ENCODE data around the gene RPL10A.
A peak's percentile ranks its signal among the peaks of the same experiment; 100 is the strongest.

The RPL10A gene

DNA sequence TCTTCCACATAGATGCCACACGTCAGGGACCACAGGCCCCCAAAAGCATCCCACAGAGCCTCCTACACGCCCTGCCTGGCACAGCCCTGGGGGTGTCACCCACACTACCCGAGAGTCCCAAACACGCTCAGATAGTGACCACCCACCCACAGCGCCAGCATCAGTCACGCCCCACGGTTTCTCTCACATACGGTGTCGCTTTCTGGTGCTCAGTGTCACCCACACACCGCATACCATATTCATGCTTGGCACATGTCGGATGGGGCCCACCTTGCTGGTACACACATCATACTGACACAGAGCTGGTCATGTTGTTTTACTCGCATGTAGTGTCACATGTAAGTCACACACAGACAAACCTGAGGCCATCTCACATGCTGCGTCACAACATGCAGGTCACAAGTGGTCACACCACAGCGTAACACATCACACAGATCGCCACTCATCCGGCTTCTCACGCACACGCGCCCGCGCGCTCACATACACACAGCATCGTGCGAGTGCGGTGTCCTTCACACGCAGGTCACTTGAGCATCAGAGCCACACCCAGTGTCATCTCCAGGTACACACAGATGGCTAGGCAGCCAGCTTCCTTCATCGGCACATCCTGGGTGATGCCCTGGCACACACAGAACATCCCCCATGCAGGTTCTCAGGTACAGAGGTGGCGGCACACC lies 25.2 kb downstream of the RPL10A start:
- no peak for DNase-seq

DNA sequence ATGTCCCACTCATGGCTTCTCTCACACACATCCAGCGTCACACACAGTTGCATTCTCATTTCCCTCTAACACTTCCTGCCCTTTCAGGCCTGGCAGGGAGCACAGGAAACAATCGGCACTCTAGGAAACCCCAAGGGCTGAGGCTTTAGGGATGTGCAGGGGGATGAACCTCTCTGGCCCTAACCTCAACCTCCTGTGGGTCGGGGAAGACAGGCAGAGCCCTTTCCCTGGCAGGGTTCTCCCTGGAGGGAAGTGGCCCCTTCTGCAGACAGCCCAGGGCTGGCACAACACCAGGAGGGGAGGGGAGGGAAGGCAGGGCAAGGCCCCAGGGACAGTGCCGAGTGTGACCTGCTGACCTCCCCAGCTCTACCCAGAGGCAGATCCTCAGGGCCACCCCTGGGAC lies 26.0 kb downstream of the RPL10A start:
- no peak for DNase-seq

GRCh38 chr6:35495258-35496035 lies 27.2 kb downstream of the RPL10A start:
- no peak for DNase-seq

DNA sequence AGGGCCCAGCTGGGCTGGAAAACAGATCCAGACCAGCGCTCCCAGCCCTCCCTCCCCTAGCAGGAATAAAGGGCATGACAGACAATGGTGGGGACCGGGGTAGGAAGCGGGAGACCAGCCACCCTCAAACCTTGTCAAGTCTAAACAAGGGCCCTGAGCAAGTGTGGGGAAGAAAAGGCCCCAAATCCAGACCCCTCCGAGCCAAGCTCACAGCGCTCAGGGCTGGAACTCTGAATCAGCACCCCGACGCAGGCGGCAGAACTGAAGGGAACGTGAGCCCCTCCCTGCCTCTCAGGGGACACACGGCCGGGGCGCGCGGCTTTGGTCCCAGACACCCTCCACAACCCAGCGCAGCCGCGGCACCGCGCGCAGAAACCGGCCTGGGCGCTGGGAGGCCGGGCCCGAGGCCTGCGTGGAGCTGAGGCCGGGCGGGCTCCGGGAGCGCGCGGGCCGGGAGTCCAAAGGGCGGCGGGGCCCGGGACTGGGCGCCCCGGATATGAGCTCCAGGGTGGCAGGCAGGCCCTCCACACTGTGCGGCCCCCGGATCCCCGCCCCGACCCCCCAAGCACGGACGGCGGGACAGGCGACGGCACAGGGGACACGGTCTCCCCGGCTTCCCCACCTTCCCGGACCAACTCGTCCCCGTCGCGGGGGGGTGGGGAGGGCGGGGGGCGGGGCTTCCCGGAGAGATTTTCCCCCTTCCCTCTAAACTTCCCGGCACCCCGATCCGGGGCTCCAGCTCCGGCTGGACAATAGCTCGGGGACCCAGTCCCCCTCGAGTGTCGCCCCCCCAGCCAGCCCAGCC lies 28.0 kb downstream of the RPL10A start:
- no peak for DNase-seq

DNA sequence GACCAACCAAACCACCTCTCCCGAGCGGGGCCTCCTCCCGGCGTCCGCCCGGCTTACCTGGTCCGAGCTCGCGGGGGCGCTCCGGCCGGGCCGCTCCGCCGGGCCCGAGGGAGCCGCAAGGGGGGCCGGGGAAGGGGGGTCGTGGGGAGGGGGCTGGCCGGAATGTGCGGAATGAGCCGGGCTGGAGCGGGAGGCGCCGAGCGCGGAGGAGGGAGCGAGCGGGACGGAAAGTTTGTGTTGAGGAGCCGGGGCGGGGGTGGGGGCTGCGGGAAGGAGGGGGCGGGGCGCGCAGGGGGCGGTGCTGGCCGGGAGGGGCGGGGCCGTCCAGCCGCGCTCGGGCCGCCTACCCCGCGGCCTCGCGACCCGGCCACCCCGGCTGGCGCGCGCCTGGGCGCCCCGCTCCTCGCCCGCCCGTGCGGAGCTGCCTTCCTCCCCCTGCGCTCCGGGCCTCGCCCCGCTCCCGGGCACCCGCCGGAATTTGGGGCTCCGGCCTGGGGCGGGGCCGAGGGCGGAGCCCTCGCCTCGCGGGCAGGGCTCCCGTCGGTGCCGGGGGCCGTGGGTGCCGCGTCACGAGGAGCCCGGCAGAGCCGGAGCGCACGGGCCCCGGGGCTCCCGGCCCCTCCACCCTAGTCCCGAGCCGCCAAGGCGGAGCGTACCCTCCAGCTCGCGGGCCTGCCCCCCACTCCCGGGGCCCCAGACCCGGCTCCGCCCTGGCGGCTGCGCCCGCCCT lies 28.8 kb downstream of the RPL10A start, which contains the start of gene TEAD3:
Gene TEAD3 (minus strand): TSS at position 239 of the 730 bp plus-strand sequence.
- DNase-seq, result no peak

- peak; percentile 48 for DNase-seq
Observed at GRCh38 chr6:35497571-35498421, 29.6 kb downstream of the RPL10A start.

GRCh38 chr6:35498422-35499067 lies 30.3 kb downstream of the RPL10A start:
- no peak for DNase-seq

DNA sequence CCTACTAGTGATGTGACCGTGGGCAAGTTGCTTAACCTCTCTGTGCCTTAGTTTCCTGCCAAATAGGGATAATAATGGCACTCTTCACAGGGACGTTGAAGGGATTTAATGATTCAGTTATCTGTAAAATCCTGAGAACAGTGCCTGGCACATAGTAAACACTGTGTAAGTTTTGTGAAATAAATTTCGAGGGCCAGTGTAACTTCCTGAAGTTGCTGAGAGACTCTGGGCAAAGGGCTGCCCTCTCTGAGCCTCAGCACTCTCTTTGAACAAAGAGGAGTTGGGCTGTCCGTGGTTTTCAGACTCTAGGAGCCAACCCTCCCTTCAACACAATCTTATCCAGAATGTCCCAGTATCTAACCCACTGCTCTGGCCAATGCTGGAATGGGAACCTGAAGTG lies 31.2 kb downstream of the RPL10A start:
- DNase-seq, result no peak

- no peak for DNase-seq
Observed at GRCh38 chr6:35500782-35501181, 32.6 kb downstream of the RPL10A start.

DNA sequence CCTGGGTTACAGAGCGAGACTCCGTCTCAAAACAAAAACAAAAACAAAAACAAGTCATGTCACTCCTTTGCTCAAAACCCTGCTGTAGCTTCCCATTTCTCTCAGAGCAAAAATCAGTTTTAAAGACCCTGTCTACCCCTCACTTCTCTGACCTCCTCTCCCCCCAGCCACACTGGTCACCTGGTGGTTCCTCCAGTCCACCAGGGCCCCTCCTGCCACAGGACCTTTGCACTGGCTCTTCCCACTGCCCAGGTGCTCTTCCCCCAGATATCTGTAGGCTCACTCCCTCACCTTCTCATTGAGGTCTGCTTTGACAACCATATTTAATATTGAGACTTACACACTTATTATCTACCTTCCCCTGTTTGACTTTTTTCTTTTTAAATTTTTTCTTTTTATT lies 33.6 kb downstream of the RPL10A start:
- no peak for DNase-seq

DNA sequence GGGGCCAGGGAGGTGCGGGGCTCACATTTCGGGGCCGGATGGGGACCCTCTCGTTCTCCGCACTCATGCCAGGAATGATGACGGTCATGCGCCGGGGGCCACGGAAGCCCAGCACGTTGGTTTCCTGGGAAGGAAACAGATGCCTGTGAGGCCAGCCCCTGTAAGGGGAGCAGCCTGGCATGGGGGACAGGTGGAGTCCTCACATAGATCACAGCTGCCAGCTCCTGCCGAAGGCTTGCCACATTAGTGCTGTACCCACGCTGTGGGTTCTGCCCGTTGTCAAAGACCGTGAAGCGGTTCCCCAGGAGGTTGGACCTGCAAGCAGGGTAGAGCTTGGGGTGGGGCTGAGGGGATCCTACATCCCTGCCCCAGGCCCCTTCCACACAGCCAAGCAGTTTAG lies 35.3 kb downstream of the RPL10A start:
- DNase-seq, result no peak

DNA sequence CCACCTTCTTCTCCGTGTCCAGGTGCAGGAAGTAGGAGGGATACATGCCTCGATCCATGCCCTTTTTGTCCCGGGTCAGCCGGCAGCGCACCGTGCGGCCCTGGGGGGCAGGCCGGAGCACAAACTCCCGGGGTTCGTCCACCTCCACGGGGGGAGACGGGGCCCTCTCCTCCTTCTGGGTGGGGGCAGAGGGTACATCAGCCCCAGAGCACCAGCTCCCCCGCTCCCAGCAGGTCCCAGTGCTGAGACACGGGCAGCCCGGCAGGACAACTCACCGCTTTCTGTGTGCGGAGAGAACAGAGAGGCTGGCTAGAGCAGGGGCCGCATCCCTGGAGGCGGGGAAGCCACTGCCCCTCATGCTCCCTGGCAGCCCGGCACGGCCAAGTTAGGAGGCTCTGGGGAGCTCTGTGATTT lies 37.8 kb downstream of the RPL10A start:
- no peak for DNase-seq

GRCh38 chr6:35506536-35506935 lies 38.3 kb downstream of the RPL10A start:
- no peak for DNase-seq

GRCh38 chr6:35507221-35507620 lies 39.0 kb downstream of the RPL10A start:
- no peak for DNase-seq

DNA sequence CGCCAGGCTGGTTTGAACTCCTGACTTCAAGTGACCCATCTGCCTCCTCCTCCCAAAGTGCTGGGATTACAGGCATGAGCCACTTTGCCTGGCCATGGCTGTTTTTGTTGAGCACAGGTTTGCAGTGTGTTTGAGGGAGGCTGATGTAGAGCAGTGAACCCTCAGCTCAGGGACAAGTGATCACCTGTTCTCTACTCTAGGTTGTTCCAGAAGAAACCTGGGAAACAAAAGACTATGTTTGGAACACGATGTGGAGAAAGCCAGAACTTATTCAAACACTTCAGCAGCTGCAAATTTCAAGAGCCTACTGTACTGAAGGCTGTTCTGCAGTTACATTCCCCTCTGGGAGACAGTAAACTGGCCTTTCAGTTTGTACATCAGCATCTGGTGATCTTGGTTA lies 39.8 kb downstream of the RPL10A start:
- no peak for DNase-seq

DNA sequence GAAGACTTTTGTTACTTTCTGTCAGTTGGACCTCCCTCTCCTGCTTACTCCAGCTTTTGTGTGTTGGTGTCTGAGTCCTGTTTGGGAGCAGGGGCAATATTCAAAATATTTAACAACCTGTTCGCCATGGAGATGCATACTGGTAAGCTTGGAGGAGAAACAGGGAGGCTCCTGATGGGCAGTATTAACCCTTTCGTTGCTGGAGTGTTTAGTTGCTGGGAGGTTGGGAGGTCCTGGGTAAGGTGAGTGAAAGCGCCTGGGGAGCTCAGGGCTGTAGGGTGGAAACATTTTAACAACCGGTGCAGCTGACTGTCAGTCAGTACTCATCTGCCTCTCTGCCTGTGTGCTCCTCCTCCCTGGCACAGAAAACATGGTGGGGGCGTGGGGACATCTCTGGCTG lies 40.3 kb downstream of the RPL10A start:
- no peak for DNase-seq

- no peak for DNase-seq
Observed at GRCh38 chr6:35510916-35511561, 42.8 kb downstream of the RPL10A start.

DNA sequence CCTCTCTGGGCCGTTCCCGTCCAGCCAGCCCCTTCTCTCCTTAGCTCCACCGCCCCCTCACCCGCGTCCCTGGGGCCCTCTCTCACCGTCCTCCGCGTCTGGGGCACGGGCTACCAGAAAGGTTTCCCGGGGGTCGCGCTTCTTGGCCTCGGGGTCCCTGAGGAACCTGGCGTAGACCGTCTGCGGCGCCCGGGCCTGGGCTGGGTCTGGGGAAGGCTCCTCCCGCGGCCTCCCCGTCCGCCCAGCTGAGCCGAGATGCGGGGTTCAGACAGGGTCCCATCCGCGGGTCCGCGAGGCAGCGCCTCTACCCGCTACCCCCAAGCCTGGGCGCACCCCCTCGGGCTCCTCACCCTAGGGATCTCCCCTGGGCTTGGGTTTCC lies 43.4 kb downstream of the RPL10A start:
- no peak for DNase-seq

DNA sequence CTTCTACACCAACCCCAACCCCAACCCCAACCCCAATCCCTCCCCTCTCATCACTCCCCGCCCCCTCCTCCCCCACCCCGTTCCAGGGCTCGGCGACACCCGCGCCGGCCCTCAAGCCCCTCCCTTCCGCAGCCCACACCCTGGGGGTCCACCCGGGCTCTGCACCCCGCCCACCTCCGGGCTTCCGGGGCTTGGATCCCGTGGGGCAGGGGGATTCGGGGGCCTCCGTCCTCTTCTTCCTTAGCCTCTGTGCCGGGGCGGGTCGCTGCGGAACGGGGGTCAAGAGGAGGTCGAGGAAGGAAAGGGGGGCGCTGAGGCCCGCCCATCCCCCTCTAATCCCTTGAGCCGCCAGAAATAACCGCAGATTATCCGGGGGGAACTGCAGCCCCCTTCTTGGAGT lies 43.8 kb downstream of the RPL10A start:
- no peak for DNase-seq

GRCh38 chr6:35512740-35513139 lies 44.5 kb downstream of the RPL10A start, which contains the start of gene TULP1:
Gene TULP1 (minus strand): TSS chr6:35512896. CDS start chr6:35512858, 38 bp downstream.
- no peak for DNase-seq

GRCh38 chr6:35514587-35514986 lies 46.4 kb downstream of the RPL10A start:
- DNase-seq, result no peak

Data from stimulated activated CD4-positive, alpha-beta T cell treated with anti-CD3 and anti-CD28 coated beads, Interleukin-1b, Interleukin-23, amount 100 ng/mL, for 48 hours (primary cell).